ENCODE measurements around the gene CLDN14.
A peak's percentile ranks its signal among the peaks of the same experiment; 100 is the strongest.
"Not testable (repeated sequence)": the region's sequence is repeated elsewhere in the genome, so short reads cannot be mapped to it uniquely, and the experiment has no call there.

The CLDN14 gene

DNA sequence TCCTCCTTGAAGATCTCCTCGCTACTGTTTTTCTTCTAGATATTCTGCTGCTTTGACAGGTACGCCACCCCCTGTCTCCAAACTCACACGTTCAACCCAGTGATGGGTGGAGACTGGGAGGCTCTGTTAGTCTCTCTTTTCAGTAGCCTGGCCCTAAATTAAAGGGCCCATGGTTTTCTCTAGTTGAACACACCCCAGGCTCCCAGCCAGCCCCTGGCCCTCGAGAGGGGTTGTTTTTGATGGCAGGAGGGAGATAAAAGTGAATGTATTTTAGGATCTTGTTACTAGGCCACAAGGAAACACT lies 21.6 kb upstream of the CLDN14 start:
- no peak for DNase-seq

- DNase-seq: no peak
These were observed 19.9 kb upstream of the CLDN14 start for GRCh38 chr21:36499578-36500471.

DNA sequence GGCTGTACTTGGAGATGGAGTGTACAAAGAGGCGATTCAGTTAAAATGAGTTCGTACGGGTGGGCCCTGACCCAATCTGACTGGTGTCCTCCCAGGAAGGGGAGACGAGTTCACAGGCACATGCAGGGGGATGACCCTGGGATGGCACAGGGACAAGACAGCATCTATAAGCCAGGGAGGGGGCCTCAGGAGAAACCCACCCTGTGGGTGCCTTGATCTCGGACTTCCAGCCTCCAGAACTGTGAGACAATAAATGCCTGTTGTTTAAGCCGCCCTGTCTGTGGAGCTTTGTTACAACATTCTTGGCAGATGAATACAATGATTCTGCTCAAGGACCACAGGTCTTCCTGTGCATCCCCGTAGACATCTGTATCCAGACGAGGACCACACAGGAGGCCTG lies 14.6 kb upstream of the CLDN14 start:
- DNase-seq: no peak

DNA sequence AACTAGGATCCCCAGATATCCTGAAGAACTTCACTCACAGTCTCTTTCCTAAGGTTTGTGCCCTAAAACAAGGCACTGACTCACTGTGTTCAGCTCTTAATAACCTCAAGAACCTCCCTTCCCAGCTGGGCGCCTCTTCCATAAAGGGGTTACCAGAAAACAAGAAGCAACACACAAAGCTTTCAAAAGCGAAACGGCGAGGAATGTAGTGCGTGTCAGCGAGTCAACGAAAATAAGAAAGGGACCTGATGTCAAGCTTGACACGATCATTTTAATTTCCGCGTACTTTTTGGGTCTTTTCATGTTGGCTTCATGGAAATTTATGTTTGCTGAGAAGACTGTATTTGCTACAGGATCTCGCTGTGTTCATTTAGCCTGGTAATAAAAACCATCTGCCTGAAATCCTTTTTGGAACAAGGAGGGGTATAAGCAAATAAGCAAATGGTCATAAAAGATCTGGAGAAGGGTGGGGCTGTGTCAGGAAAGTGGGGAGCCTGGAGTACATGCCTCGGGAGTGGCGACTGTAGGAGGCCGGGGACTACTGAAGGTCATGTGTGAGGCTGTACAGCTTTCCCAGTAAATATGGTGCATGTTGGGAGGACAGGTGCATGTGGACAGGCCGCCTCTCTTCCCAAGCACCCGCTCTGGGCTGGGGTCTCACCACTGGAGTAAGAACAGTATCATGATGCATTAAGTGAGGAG lies 11.4 kb upstream of the CLDN14 start:
- DNase-seq: no peak

- no peak for DNase-seq
These were observed 9.8 kb upstream of the CLDN14 start for GRCh38 chr21:36489776-36490165.

DNA sequence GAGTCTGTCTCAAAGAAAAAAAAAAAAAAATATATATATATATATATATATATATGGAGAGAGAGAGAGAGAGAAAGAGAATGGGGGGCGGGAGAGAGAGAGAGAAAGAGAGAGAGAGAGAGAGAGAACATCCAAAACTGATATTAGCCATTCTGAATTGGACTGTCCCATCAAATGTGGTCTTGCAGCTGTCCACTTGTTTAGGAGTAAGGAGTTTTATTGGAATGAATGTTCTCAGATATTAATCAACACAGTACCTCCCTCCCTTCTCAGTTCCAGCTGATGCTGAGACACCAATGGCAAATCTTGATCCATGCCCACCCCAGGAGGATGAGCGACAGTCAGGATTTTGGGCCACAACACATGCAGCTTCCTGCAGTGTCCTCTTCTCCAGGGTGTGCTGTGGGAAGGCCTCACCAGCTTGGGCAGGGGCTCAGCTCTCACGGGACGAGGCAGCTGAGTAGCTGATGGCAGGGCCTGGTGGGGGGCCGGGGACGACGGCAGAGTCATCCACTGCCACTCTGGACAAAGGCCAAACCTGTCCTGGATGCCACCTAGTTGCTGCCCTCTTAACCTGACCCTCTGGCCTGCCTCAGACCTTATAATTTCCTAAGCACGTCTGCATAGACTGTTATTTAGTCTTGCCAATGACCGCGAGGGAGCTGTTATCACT lies 9.3 kb upstream of the CLDN14 start:
- no peak for DNase-seq

- no peak for DNase-seq
These were observed 7.9 kb upstream of the CLDN14 start for GRCh38 chr21:36487641-36488307.

DNA sequence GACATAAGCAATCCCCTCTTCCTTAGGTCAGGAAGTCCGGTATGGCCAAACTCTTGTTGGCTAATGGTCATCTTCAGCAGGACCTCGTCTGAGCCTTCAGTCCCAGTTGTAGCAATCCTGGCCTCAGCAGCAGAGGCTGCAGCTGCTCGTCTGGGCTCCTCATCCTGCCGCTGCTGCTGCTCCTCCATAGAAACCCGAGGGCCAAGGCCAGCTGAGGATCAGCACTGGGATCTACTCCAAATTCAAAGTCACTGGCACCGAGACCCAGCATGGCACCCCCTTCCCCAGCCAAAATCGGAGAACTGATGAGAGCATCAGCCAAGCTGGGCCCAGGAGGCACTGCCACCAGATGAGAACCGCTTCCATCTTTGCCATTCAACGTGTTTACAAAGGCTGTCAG lies 6.3 kb upstream of the CLDN14 start:
- DNase-seq: no peak

GRCh38 chr21:36485476-36485875 lies 5.6 kb upstream of the CLDN14 start:
- DNase-seq: no peak

- no peak for DNase-seq
These were observed 3.2 kb upstream of the CLDN14 start for GRCh38 chr21:36483095-36483494.

GRCh38 chr21:36482673-36483072 lies 2.8 kb upstream of the CLDN14 start:
- no peak for DNase-seq

GRCh38 chr21:36482181-36482580 lies 2.3 kb upstream of the CLDN14 start:
- DNase-seq: no peak

DNA sequence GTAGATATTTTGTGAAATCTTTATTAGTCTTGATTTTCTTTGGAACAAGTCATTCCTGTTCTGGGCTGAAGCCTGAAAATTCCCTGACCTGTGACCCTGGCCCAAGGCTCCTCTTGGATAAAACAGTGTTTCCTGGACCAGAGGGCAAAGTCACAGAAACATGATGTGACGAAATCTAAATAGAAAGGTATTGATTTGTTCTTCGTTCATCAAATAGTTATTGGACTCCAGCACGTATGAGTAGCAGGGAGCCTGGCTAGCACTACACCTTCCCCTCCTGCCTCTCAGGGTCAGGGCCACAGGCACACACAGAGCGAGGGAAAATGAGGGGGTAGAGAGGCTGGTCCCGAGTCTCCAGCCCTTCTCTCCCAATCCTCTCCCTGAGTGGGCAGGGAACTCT lies 1.7 kb upstream of the CLDN14 start:
- DNase-seq: no peak

GRCh38 chr21:36480618-36481017 lies 696 bp upstream of the CLDN14 start:
- DNase-seq: no peak

- DNase-seq: peak in 1 of 14 donors; percentile 35
These were observed 981 bp downstream of the CLDN14 start for GRCh38 chr21:36478941-36479340.

GRCh38 chr21:36478207-36478701 lies 1.7 kb downstream of the CLDN14 start:
- DNase-seq: no peak

DNA sequence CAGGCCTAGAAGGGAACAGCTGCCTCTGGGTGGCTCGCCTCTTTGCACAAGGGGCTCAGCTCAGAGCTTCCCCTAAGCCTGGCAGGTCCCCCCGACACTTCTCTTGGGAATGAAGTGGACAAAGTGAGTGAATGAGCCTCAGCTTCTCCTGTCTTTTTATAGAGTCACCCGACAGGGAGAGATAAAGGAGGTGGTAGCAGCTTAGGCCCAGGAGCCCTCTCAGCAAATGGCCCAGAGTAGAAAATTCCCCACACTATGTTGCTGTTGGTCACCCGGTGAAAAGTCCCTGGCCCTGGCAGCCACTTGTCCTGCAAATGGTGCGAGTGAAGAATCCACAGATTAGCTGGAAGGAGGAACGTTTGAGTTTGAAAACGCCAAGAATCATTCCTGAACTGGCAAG lies 2.4 kb downstream of the CLDN14 start:
- DNase-seq: no peak

GRCh38 chr21:36477001-36477400 lies 2.9 kb downstream of the CLDN14 start:
- no peak for DNase-seq

GRCh38 chr21:36476541-36476940 lies 3.4 kb downstream of the CLDN14 start:
- DNase-seq: not testable (repeated sequence)

GRCh38 chr21:36474591-36474990 lies 5.3 kb downstream of the CLDN14 start:
- DNase-seq: no peak

DNA sequence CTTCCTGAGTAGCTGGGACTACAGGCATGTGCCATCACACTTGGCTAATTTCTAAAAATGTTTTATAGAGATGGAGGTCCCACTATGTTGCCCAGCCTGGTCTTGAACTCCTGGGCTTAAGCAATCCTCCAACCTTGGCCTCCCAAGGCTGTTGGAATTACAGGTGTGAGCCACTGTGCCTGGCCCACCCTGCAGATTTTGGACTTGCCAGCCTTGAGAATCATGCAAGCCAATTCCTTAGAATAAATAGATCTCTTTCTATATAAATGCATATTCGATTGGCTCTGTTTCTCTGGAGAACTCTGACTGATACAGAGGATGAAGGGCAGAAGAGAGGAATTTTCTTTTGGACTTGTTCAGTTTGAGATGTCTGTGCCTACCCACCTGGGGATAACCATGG lies 6.7 kb downstream of the CLDN14 start:
- DNase-seq: no peak

GRCh38 chr21:36472377-36472776 lies 7.5 kb downstream of the CLDN14 start:
- no peak for DNase-seq

GRCh38 chr21:36471254-36471723 lies 8.6 kb downstream of the CLDN14 start:
- no peak for DNase-seq

Data from C1 segment of cervical spinal cord (tissue), 14 donors.